Activated T-helper 1 cell treated with Interleukin-2 at 50 U/mL for 16 hours (primary cell): ENCODE data around the gene APOBEC2.

Experiments
- DNase-seq: peaks from one replicate; pipeline ENCODE4 v3.0.0-alpha.2; 2020; ENCODE audit warnings: low read depth

The APOBEC2 gene

GRCh38 chr6:41038205-41038604 lies 14.8 kb upstream of the APOBEC2 start:
- no peak for DNase-seq

- DNase-seq: peak; percentile 24
Observed at GRCh38 chr6:41039060-41039998, 13.7 kb upstream of the APOBEC2 start, which contains the start of gene UNC5CL. Gene UNC5CL, minus strand, starts transcription at chr6:41039221. Its CDS starts 4,147 bp downstream, at chr6:41035074.

GRCh38 chr6:41040101-41040939 lies 12.7 kb upstream of the APOBEC2 start:
- no peak for DNase-seq

GRCh38 chr6:41040940-41041536 lies 12.0 kb upstream of the APOBEC2 start:
- DNase-seq: no peak

- no peak for DNase-seq
Observed at GRCh38 chr6:41042226-41043055, 10.6 kb upstream of the APOBEC2 start, which contains the start of gene TSPO2. Gene TSPO2, plus strand, starts transcription at chr6:41042467. Its CDS starts 519 bp downstream, at chr6:41042986.

- DNase-seq: no peak
Observed at GRCh38 chr6:41043151-41043550, 9.9 kb upstream of the APOBEC2 start.

GRCh38 chr6:41045664-41046063 lies 7.3 kb upstream of the APOBEC2 start:
- DNase-seq: no peak

GRCh38 chr6:41046084-41046483 lies 6.9 kb upstream of the APOBEC2 start:
- no peak for DNase-seq

GRCh38 chr6:41047306-41047705 lies 5.7 kb upstream of the APOBEC2 start:
- no peak for DNase-seq

- DNase-seq: no peak
Observed at GRCh38 chr6:41047745-41048732, 5.0 kb upstream of the APOBEC2 start.

- DNase-seq: no peak
Observed at GRCh38 chr6:41049521-41049920, 3.5 kb upstream of the APOBEC2 start.

GRCh38 chr6:41049955-41050354 lies 3.0 kb upstream of the APOBEC2 start:
- DNase-seq: no peak

GRCh38 chr6:41050536-41050935 lies 2.5 kb upstream of the APOBEC2 start:
- no peak for DNase-seq

- DNase-seq: no peak
Observed at GRCh38 chr6:41051873-41052272, 1.1 kb upstream of the APOBEC2 start.

GRCh38 chr6:41054511-41054910 lies 1.5 kb downstream of the APOBEC2 start:
- no peak for DNase-seq

GRCh38 chr6:41055149-41055548 lies 2.1 kb downstream of the APOBEC2 start:
- DNase-seq: no peak

GRCh38 chr6:41056768-41057490 lies 3.9 kb downstream of the APOBEC2 start:
- no peak for DNase-seq

GRCh38 chr6:41058783-41059181 lies 5.8 kb downstream of the APOBEC2 start:
- no peak for DNase-seq

GRCh38 chr6:41059556-41059955 lies 6.6 kb downstream of the APOBEC2 start:
- DNase-seq: no peak
